ENCODE measurements around the gene PTPRG.

PTPRG gene

DNA sequence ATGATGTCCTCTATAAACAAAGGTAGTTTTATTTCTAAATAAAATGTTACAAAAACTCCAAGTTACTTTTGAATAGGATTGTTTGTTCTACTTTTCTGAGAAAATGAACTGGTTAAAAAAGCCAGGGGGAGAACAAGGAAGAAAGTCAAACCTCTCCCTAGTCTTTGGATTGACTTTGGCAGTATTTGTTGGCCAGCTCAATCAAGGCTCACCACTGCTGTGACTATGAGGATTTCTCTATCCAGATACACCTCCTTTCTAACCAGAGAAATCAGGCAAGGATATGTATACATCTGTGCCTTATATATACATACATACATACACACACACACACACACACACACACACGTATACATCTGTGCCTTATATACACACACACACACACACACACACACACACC, 704.2 kb downstream of the PTPRG start:
- Histone ChIP-seq H3K4me3 (ENCODE audit: severe bottlenecking) (no peak overlapping the region), H3K9me3 (ENCODE audit: severe bottlenecking) (no peaks in the 10 kb centered on the region), H3K27me3 (ENCODE audit: insufficient read depth, poor library complexity, severe bottlenecking) (no peaks in the 10 kb centered on the region), H3K27ac (ENCODE audit: poor library complexity, severe bottlenecking) (no peak overlapping the region), H3K36me3 (ENCODE audit: low read depth) (peaks cover 14% of the 10 kb centered on the region), H3K4me1 (ENCODE audit: insufficient read depth, poor library complexity, severe bottlenecking) (peaks cover 9% of the 10 kb centered on the region)
- TF ChIP-seq, protein P1, sequence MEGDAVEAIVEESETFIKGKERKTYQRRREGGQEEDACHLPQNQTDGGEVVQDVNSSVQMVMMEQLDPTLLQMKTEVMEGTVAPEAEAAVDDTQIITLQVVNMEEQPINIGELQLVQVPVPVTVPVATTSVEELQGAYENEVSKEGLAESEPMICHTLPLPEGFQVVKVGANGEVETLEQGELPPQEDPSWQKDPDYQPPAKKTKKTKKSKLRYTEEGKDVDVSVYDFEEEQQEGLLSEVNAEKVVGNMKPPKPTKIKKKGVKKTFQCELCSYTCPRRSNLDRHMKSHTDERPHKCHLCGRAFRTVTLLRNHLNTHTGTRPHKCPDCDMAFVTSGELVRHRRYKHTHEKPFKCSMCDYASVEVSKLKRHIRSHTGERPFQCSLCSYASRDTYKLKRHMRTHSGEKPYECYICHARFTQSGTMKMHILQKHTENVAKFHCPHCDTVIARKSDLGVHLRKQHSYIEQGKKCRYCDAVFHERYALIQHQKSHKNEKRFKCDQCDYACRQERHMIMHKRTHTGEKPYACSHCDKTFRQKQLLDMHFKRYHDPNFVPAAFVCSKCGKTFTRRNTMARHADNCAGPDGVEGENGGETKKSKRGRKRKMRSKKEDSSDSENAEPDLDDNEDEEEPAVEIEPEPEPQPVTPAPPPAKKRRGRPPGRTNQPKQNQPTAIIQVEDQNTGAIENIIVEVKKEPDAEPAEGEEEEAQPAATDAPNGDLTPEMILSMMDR (IDR thresholded peaks at IDR 0.05; ENCODE audit: poor library complexity, severe bottlenecking) = no peak
- DNase-seq (ENCODE audit: low spot score) (no peak), ATAC-seq (ENCODE audit: low read depth) (no peak)

DNA sequence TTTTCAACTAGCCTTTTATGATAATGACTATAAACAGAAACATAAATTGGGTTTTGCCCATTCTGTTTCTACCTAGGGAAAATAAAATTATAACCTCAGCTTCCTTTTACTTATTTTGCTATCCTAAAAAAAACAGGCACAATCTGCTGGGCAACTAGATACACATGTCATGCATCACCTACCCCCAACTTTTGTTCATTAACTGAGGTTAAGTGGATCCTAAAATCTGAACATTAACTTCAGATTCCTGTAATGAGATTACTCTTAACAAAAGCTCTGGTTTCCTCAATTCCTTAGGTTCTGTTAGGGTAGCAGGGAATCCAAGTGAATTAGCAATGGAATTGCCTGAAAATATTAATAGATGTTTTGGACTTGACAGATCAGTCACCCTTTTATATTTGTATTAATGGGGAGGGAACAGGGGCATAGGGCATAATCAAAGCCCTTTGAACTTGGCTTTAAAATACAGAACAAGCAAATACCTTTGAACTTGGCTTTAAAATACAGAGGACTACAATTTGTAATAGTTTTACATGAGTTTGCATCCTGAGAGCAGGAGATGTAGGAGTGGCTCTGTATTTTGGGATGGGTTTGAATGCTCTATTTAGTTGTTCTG, 705.4 kb downstream of the PTPRG start:
- ATAC-seq (ENCODE audit: low read depth) (no peak), DNase-seq (ENCODE audit: low spot score) (no peak)
- Histone ChIP-seq H3K4me1 (ENCODE audit: insufficient read depth, poor library complexity, severe bottlenecking) (no peaks in the 10 kb centered on the region), H3K9me3 (ENCODE audit: severe bottlenecking) (no peaks in the 10 kb centered on the region), H3K36me3 (ENCODE audit: low read depth) (peaks cover 14% of the 10 kb centered on the region; the same call in 1 of the 2 replicates), H3K4me3 (ENCODE audit: severe bottlenecking) (no peak overlapping the region), H3K27me3 (ENCODE audit: insufficient read depth, poor library complexity, severe bottlenecking) (no peaks in the 10 kb centered on the region), H3K27ac (ENCODE audit: poor library complexity, severe bottlenecking) (no peak overlapping the region)
- TF ChIP-seq, protein P1 (IDR thresholded peaks at IDR 0.05; ENCODE audit: poor library complexity, severe bottlenecking) = no peak

DNA sequence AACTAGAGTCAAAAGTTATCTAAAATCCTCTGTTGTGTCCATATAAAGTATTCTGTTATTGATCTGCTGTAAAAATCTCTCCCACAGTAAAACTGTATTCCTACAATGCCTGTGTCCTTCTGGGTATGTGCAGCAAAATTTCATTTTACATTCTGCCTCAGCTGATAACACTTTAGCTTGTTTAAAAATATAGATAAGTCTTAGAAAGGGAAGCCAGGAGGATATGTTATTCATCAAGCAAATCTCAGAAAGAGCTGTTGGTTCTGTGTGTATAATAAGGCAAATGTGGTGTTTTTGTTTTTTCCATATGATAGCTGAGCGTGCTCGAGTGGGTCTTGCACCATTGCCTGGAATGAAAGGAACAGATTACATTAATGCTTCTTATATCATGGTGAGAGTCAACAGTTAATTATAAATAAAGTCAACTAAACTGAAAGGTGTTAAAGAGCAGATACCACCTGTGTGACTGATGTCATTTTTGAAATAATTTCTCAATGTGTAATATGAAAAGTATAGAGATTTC, 715.3 kb downstream of the PTPRG start:
- no peak for ATAC-seq (ENCODE audit: low read depth)
- Histone ChIP-seq H3K9me3 (ENCODE audit: severe bottlenecking) (no peaks in the 10 kb centered on the region), H3K27me3 (ENCODE audit: insufficient read depth, poor library complexity, severe bottlenecking) (no peaks in the 10 kb centered on the region), H3K4me1 (ENCODE audit: insufficient read depth, poor library complexity, severe bottlenecking) (no peaks in the 10 kb centered on the region), H3K4me3 (ENCODE audit: severe bottlenecking) (no peak overlapping the region), H3K27ac (ENCODE audit: poor library complexity, severe bottlenecking) (no peak overlapping the region), H3K36me3 (ENCODE audit: low read depth) (peaks cover 25% of the 10 kb centered on the region)
- TF ChIP-seq, protein P1 (IDR thresholded peaks at IDR 0.05; ENCODE audit: poor library complexity, severe bottlenecking) = no peak
- DNase-seq (ENCODE audit: low spot score) = no peak

DNA sequence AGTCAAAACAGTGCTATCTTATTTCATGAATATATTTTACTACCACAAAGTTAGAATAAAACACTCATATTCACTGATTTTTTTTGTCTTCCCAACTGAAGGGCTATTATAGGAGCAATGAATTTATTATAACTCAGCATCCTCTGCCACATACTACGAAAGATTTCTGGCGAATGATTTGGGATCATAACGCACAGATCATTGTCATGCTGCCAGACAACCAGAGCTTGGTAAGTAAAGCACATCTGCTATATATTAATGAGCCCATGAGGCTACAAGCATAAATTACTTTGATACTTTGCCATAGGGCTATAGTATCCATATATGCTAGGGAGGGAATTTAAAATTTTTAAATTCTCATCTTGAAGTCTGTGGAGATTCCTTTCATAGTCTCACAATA, 716.1 kb downstream of the PTPRG start:
- Histone ChIP-seq H3K27me3 (ENCODE audit: insufficient read depth, poor library complexity, severe bottlenecking) (no peaks in the 10 kb centered on the region), H3K27ac (ENCODE audit: poor library complexity, severe bottlenecking) (no peak overlapping the region), H3K4me1 (ENCODE audit: insufficient read depth, poor library complexity, severe bottlenecking) (no peaks in the 10 kb centered on the region), H3K36me3 (ENCODE audit: low read depth) (peaks cover 22% of the 10 kb centered on the region), H3K4me3 (ENCODE audit: severe bottlenecking) (no peak overlapping the region), H3K9me3 (ENCODE audit: severe bottlenecking) (no peaks in the 10 kb centered on the region)
- DNase-seq (ENCODE audit: low spot score) = no peak
- TF ChIP-seq, protein P1 (IDR thresholded peaks at IDR 0.05; ENCODE audit: poor library complexity, severe bottlenecking) = no peak
- ATAC-seq (ENCODE audit: low read depth) = no peak

DNA sequence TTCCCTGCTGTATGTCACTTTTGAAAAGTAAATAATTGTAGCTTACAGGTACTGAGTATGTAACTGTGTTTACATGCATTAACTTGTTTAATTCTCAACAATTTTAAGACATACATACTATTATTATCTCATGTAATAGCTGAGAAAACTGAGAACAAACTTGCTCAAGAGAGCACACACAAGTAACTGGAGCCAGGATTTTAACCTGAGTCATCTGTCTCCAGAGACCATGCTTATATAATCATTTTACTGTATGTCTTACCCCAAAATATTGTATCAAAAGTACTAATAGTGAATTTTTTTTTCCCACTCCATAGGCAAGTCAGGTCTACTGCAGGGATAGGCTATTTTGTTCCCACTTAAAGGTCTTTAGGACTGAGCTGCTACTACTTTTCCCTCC, 716.6 kb downstream of the PTPRG start:
- peaks cover 16% of the 10 kb centered on the region for H3K36me3 ChIP-seq (ENCODE audit: low read depth)
- no peak for ATAC-seq (ENCODE audit: low read depth)

More for the DNA sequence above, 716.6 kb downstream of the PTPRG start:
- Histone ChIP-seq H3K4me3 (ENCODE audit: severe bottlenecking) (no peak overlapping the region), H3K9me3 (ENCODE audit: severe bottlenecking) (no peaks in the 10 kb centered on the region), H3K27me3 (ENCODE audit: insufficient read depth, poor library complexity, severe bottlenecking) (no peaks in the 10 kb centered on the region), H3K4me1 (ENCODE audit: insufficient read depth, poor library complexity, severe bottlenecking) (no peaks in the 10 kb centered on the region), H3K27ac (ENCODE audit: poor library complexity, severe bottlenecking) (no peak overlapping the region)
- no peak for DNase-seq (ENCODE audit: low spot score)
- TF ChIP-seq, protein P1 (IDR thresholded peaks at IDR 0.05; ENCODE audit: poor library complexity, severe bottlenecking) = no peak

Measured in RWPE2 (cell line).